Natural killer cell (primary cell): Measurements from ENCODE around the gene SPSB2. TPM values are rescaled to one million over a fixed set of nuclear protein-coding genes. Genes with fewer than 3 reads are reported as not detected.

Experiments used
- ATAC-seq, 3 donors: fragments of 150-1000 bp in 2 of 3; fragments of 200-7000 bp in 1 of 3; cut with Tn5 transposase; 1 replicate in 1 of 3; 2 replicates in 2 of 3; pipeline ENCODE4 v1.10.0; 2021; ENCODE audit warnings: mild to moderate bottlenecking in 2 of 3, moderate library complexity in 2 of 3
- DNase-seq, 2 donors: peaks; one replicate each; pipeline versions ENCODE4 v3.0.0 to v3.0.0-alpha.2; 2013 to 2021; ENCODE audit warnings: mixed read lengths in 1 of 2
- H3K27ac ChIP-seq: one replicate; pipeline ENCODE4 v1.5.1; 2013; ENCODE audit warnings: mild to moderate bottlenecking, low read length
- H3K27me3 ChIP-seq: one replicate; pipeline ENCODE4 v1.6.1; 2013; ENCODE audit warnings: low read length; ENCODE audit not compliant: control insufficient read depth, insufficient read depth
- H3K36me3 ChIP-seq: one replicate; pipeline ENCODE4 v1.6.1; 2013; ENCODE audit warnings: low read length; ENCODE audit not compliant: control insufficient read depth, insufficient read depth
- H3K4me1 ChIP-seq: one replicate; pipeline ENCODE4 v1.6.1; 2013; ENCODE audit warnings: low read length; ENCODE audit not compliant: control insufficient read depth, insufficient read depth
- H3K4me3 ChIP-seq: one replicate; pipeline ENCODE4 v1.5.1; 2013; ENCODE audit warnings: low read length
- H3K9me3 ChIP-seq: one replicate; pipeline ENCODE4 v1.6.1; 2013; ENCODE audit warnings: low read length; ENCODE audit not compliant: control insufficient read depth, insufficient read depth
- H3K27ac Mint-ChIP-seq, 2 donors: one replicate each; pipeline ENCODE4 v1.8.0; 2022; ENCODE audit warnings: mild to moderate bottlenecking in 2 of 2, mixed read lengths in 2 of 2, moderate library complexity in 1 of 2
- H3K27me3 Mint-ChIP-seq, 2 donors: one replicate each; pipeline ENCODE4 v1.8.0; 2022; ENCODE audit warnings: low read depth in 2 of 2, mixed read lengths in 2 of 2
- H3K36me3 Mint-ChIP-seq: one replicate; pipeline ENCODE4 v1.8.0; 2022; ENCODE audit warnings: mixed read lengths
- H3K4me1 Mint-ChIP-seq, 2 donors: one replicate each; pipeline ENCODE4 v1.8.0; 2022; ENCODE audit warnings: mixed read lengths in 2 of 2
- H3K4me3 Mint-ChIP-seq: one replicate; pipeline ENCODE4 v1.8.0; 2022; ENCODE audit warnings: mild to moderate bottlenecking, moderate library complexity, mixed read lengths
- H3K9me3 Mint-ChIP-seq, 2 donors: one replicate each; pipeline ENCODE4 v1.8.0; 2022; ENCODE audit warnings: mixed read lengths in 2 of 2
- WGBS: methylation state at CpG from one replicate; pipeline ENCODE4 v1.1.7; 2013; ENCODE audit warnings: missing lambda C conversion rate; ENCODE audit not compliant: insufficient coverage; 5-methylcytosine and 5-hydroxymethylcytosine counted together
- intact Hi-C: fragments of 100-400 bp; cut with micrococcal nuclease; formaldehyde crosslinking; loops from one replicate; pipeline ENCODE4 v1.14.2; 2022
- total RNA-seq, 4 donors: library from RNA; stranded (reverse); fragments of 120-200 nt in 1 of 4; gene quantifications; one replicate each; pipeline versions ENCODE4 v1.2.3 to v1.2.4, GENCODE V29; 2013 to 2022
- TF ChIP-seq, protein P1 (sequence below): fragments of 200-600 bp; IDR thresholded peaks from one replicate; pipeline ENCODE4 v1.8.0; 2022; ENCODE audit warnings: antibody characterized with exemption

The SPSB2 gene
- total RNA-seq, 3 donors from 2014 or later (not counting 1 experiment from before 2014, with no cell fraction given), result 8.1 to 19.1 (median 8.4) TPM

GRCh38 chr12:6899837-6900519 is 26.9 kb upstream of the SPSB2 start:
- Mint-ChIP-seq H3K4me1 (no peaks in the 10 kb centered on the region), H3K4me3 (no peak overlapping the region), H3K27ac (no peak overlapping the region), H3K9me3 (no peaks in the 10 kb centered on the region), H3K27me3 (no peaks in the 10 kb centered on the region), H3K36me3 (no peaks in the 10 kb centered on the region)
- ATAC-seq, result no peak
- no peaks in the 10 kb centered on the region for H3K36me3 ChIP-seq
- no peaks in the 10 kb centered on the region for H3K27me3 ChIP-seq
- no peaks in the 10 kb centered on the region for H3K9me3 ChIP-seq
- 41% methylated on average over 10 of the region's 10 CpGs for WGBS
- intact Hi-C loops, result no loop called here
- no peak overlapping the region for H3K4me3 ChIP-seq
- TF ChIP-seq, protein P1, sequence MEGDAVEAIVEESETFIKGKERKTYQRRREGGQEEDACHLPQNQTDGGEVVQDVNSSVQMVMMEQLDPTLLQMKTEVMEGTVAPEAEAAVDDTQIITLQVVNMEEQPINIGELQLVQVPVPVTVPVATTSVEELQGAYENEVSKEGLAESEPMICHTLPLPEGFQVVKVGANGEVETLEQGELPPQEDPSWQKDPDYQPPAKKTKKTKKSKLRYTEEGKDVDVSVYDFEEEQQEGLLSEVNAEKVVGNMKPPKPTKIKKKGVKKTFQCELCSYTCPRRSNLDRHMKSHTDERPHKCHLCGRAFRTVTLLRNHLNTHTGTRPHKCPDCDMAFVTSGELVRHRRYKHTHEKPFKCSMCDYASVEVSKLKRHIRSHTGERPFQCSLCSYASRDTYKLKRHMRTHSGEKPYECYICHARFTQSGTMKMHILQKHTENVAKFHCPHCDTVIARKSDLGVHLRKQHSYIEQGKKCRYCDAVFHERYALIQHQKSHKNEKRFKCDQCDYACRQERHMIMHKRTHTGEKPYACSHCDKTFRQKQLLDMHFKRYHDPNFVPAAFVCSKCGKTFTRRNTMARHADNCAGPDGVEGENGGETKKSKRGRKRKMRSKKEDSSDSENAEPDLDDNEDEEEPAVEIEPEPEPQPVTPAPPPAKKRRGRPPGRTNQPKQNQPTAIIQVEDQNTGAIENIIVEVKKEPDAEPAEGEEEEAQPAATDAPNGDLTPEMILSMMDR, result no peak
- DNase-seq, result no peak
- H3K4me1 ChIP-seq, result peaks cover 9% of the 10 kb centered on the region
- H3K27ac ChIP-seq, result no peak overlapping the region

DNA sequence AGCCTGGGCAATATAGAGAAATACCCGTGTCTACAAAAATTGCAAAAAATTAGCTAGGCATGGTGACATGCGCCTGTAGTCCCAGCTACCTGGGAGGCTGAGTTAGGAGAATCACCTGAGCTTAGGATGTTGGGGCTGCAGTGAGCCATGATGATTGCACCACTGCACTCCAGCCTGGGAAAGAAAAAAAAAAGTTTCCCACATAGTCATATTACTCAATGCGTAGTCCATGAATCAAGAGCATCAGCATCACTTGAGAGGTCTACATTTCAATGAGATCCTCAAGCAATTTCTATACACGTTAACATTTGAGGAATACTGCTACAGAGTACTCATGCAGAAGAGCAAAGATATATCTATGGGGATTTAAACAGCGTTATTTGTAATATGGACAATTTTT is 26.3 kb upstream of the SPSB2 start:
- H3K27me3 Mint-ChIP-seq, result no peaks in the 10 kb centered on the region
- H3K27ac Mint-ChIP-seq, result no peak overlapping the region
- Histone ChIP-seq H3K36me3 (no peaks in the 10 kb centered on the region), H3K27ac (no peak overlapping the region), H3K4me3 (no peak overlapping the region), H3K9me3 (no peaks in the 10 kb centered on the region), H3K4me1 (peaks cover 4% of the 10 kb centered on the region), H3K27me3 (no peaks in the 10 kb centered on the region)
- no peaks in the 10 kb centered on the region for H3K9me3 Mint-ChIP-seq
- no peaks in the 10 kb centered on the region for H3K4me1 Mint-ChIP-seq
- DNase-seq (no peak), ATAC-seq (no peak)
- TF ChIP-seq, protein P1, result no peak
- intact Hi-C loops, result no loop called here
- WGBS, result 71% methylated on average over 4 of the region's 5 CpGs
- no peaks in the 10 kb centered on the region for H3K36me3 Mint-ChIP-seq
- H3K4me3 Mint-ChIP-seq, result no peak overlapping the region

- Mint-ChIP-seq H3K27me3 (no peaks in the 10 kb centered on the region), H3K4me3 (no peak overlapping the region), H3K4me1 (no peaks in the 10 kb centered on the region), H3K27ac (no peak overlapping the region), H3K36me3 (no peaks in the 10 kb centered on the region), H3K9me3 (no peaks in the 10 kb centered on the region)
- 90% methylated on average over 6 of the region's 6 CpGs for WGBS
- intact Hi-C loops, result no loop called here
- peaks cover 2% of the 10 kb centered on the region for H3K4me1 ChIP-seq
- H3K36me3 ChIP-seq, result no peaks in the 10 kb centered on the region
- no peak for ATAC-seq
- H3K27ac ChIP-seq, result no peak overlapping the region
- H3K4me3 ChIP-seq, result no peak overlapping the region
- no peaks in the 10 kb centered on the region for H3K9me3 ChIP-seq
- H3K27me3 ChIP-seq, result no peaks in the 10 kb centered on the region
- TF ChIP-seq, protein P1, result no peak
- no peak for DNase-seq
Measured at GRCh38 chr12:6896846-6897435, 23.8 kb upstream of the SPSB2 start.
